K562 (cell line): Measurements from ENCODE around the gene ZNF609. TPM values are rescaled to one million over a fixed set of nuclear protein-coding genes. Genes with fewer than 3 reads are reported as not detected.
A peak's percentile ranks its signal among the peaks of the same experiment; 100 is the strongest.

Source experiments
- CBFA2T3 ChIP-seq: fragments of 450-650 bp; IDR thresholded peaks from 2 replicates; pipeline ENCODE4 v1.6.1; 2017
- CCNT2 ChIP-seq: IDR thresholded peaks from 2 replicates; pipeline ENCODE4 v1.6.1; 2011; ENCODE audit warnings: borderline replicate concordance, low read depth, mild to moderate bottlenecking, moderate library complexity, mixed read lengths, low read length; ENCODE audit not compliant: insufficient read length; ENCODE audit errors: extremely low read depth
- CREM ChIP-seq: IDR thresholded peaks from 2 replicates; pipeline ENCODE4 v1.6.1; 2014; ENCODE audit warnings: antibody characterized with exemption, low read depth
- EGR1 ChIP-seq: fragments of 450-650 bp; conservative IDR thresholded peaks from 2 replicates; pipeline ENCODE4 v1.6.1; 2017; ENCODE audit warnings: mild to moderate bottlenecking
- HMGN3 ChIP-seq: IDR thresholded peaks from 2 replicates; pipeline ENCODE4 v1.6.1; 2011; ENCODE audit warnings: borderline replicate concordance, low read depth, mild to moderate bottlenecking, mixed read lengths, low read length; ENCODE audit not compliant: insufficient read length; ENCODE audit errors: extremely low read depth
- PBX2 ChIP-seq, 2 experiments: IDR thresholded peaks in 1 of 2; conservative IDR thresholded peaks in 1 of 2; 2 replicates each; pipeline ENCODE4 v1.6.1; 2016; ENCODE audit warnings: low read depth in 2 of 2, mild to moderate bottlenecking in 1 of 2, missing compliant biosample characterization in 1 of 2, missing genetic modification characterization in 1 of 2, moderate library complexity in 1 of 2
- PKNOX1 ChIP-seq: fragments of 450-650 bp; IDR thresholded peaks from 2 replicates; pipeline ENCODE4 v1.6.1; 2016
- PML ChIP-seq: IDR thresholded peaks from 2 replicates; pipeline ENCODE4 v1.6.1; 2012; ENCODE audit warnings: low read length, inconsistent platforms
- PTBP1 ChIP-seq: fragments of 200-400 bp; formaldehyde crosslinking; IDR thresholded peaks from 2 replicates; pipeline ENCODE4 v1.6.1; 2017; ENCODE audit warnings: low read depth, low read length
- RBM25 ChIP-seq: fragments of 200-400 bp; formaldehyde crosslinking; IDR thresholded peaks from 2 replicates; pipeline ENCODE4 v1.6.1; 2018; ENCODE audit warnings: low read length, low read depth, moderate library complexity; ENCODE audit not compliant: severe bottlenecking
- SLC30A9 ChIP-seq: fragments of 250-450 bp; sonication (Bioruptor Pico); IDR thresholded peaks from 2 replicates; pipeline ENCODE4 v1.8.0; 2022; ENCODE audit warnings: mild to moderate bottlenecking, moderate library complexity
- TAL1 ChIP-seq: fragments of 450-650 bp; IDR thresholded peaks from 2 replicates; pipeline ENCODE4 v1.6.1; 2016; ENCODE audit warnings: mild to moderate bottlenecking
- TCF3 ChIP-seq: sonication (generic); formaldehyde crosslinking; IDR thresholded peaks from 2 replicates; pipeline ENCODE4 v1.4.0; 2020; ENCODE audit warnings: mild to moderate bottlenecking, missing genetic modification reagents
- THRB ChIP-seq: fragments of 450-650 bp; formaldehyde crosslinking; conservative IDR thresholded peaks from 2 replicates; pipeline ENCODE4 v1.4.0; 2022; ENCODE audit warnings: mild to moderate bottlenecking, missing genetic modification characterization
- ZC3H11A ChIP-seq: IDR thresholded peaks from 2 replicates; pipeline ENCODE4 v1.6.1; 2012; ENCODE audit warnings: low read depth, low read length, improper control_type of control experiment
- ZNF197 ChIP-seq: fragments of 200-800 bp; sonication (Bioruptor generic); IDR thresholded peaks from 2 replicates; pipeline ENCODE4 v1.6.1; 2016; ENCODE audit warnings: low read depth, missing genetic modification characterization, missing compliant biosample characterization
- ZNF23 ChIP-seq: fragments of 250-450 bp; sonication (Bioruptor Pico); IDR thresholded peaks from 2 replicates; pipeline ENCODE4 v1.4.0; 2020; ENCODE audit warnings: mild to moderate bottlenecking
- ZNF436 ChIP-seq: fragments of 250-450, 450-650 bp; sonication (Bioruptor Pico); formaldehyde crosslinking; IDR thresholded peaks from 2 replicates; pipeline ENCODE4 v1.7.0; 2020; ENCODE audit warnings: mild to moderate bottlenecking
- ZNF668 ChIP-seq: fragments of 250-450 bp; sonication (Bioruptor Pico); IDR thresholded peaks from 2 replicates; pipeline ENCODE4 v1.8.0; 2022; ENCODE audit warnings: mild to moderate bottlenecking, inconsistent platforms
- polyA plus RNA-seq, 8 experiments: library from polyadenylated mRNA; depleted of rRNA in 4 of 8; stranded (reverse) in 5 of 8; unstranded in 3 of 8; fragments of >200 nt; fragmentation: Nextera tagmentation in 2 of 8; fragmentation: Illumina TruSeq in 1 of 8; extraction: Ambion mirVana in 2 of 8; extraction: Trizol in 1 of 8; gene quantifications; 2 replicates each; pipeline versions ENCODE4 v1.2.1 to v1.2.3, GENCODE V29; 2011 to 2014; ENCODE audit warnings: inconsistent platforms in 1 of 8, missing spikeins in 1 of 8
- total RNA-seq, 7 experiments: library from RNA; depleted of rRNA in 6 of 7; stranded (reverse); fragments of >200 nt in 6 of 7; fragmentation: Illumina TruSeq in 2 of 7; extraction: Trizol in 2 of 7; gene quantifications; 2 replicates each; pipeline versions ENCODE4 v1.2.1 to v1.2.3, GENCODE V29; 2011 to 2021; ENCODE audit warnings: low replicate concordance in 1 of 7

The ZNF609 gene
- total and polyA plus RNA-seq, 9 of the 15 experiments (the other 6 are each of a cell fraction or from before 2014, with no cell fraction given): 3.0 to 38.7 (median 17.8) TPM

GRCh38 chr15:64507293-64507802 is 47.0 kb downstream of the ZNF609 start (continued):
- no peak for TF ChIP-seq PBX2 (CRISPR knock-in tag; IDR thresholded peaks at IDR 0.05; ENCODE audit: low read depth)
- no peak; the same call in 1 of the 2 replicates for TF ChIP-seq PBX2 (tag; conservative IDR thresholded peaks at IDR 0.05; ENCODE audit: low read depth)
- TF ChIP-seq PTBP1: no peak
- peak; percentile 58 for TF ChIP-seq PKNOX1
- TF ChIP-seq TCF3 (CRISPR knock-in tag): peak; percentile 68
- TF ChIP-seq TAL1: peak; percentile 38; the same call in 1 of the 2 replicates
- no peak for TF ChIP-seq THRB
- no peak for TF ChIP-seq ZNF436 (CRISPR knock-in tag)
- no peak for TF ChIP-seq CCNT2
- no peak for TF ChIP-seq EGR1
- TF ChIP-seq HMGN3: no peak
- TF ChIP-seq ZNF668 (CRISPR knock-in tag): no peak
- no peak for TF ChIP-seq SLC30A9 (CRISPR knock-in tag)
- TF ChIP-seq ZNF197 (CRISPR knock-in tag): no peak
- TF ChIP-seq ZC3H11A: no peak
- no peak for TF ChIP-seq ZNF23 (CRISPR knock-in tag)
- TF ChIP-seq CBFA2T3: peak; percentile 64
- TF ChIP-seq PML: no peak
- TF ChIP-seq RBM25: no peak
- 0 out of 2 replicates have a peak, but pooled peaks have one; percentile 5 for TF ChIP-seq CREM
